GM19035 (cell line): ENCODE measurements around the gene ABCB7.
"Not testable (repeated sequence)": the region's sequence is repeated elsewhere in the genome, so short reads cannot be mapped to it uniquely, and the experiment has no call there.

Experiments used
- ATAC-seq: cut with Tn5 transposase; IDR thresholded peaks from one replicate; pipeline ENCODE4 v1.9.1; 2021; ENCODE audit not compliant: unreplicated experiment

Gene ABCB7

DNA sequence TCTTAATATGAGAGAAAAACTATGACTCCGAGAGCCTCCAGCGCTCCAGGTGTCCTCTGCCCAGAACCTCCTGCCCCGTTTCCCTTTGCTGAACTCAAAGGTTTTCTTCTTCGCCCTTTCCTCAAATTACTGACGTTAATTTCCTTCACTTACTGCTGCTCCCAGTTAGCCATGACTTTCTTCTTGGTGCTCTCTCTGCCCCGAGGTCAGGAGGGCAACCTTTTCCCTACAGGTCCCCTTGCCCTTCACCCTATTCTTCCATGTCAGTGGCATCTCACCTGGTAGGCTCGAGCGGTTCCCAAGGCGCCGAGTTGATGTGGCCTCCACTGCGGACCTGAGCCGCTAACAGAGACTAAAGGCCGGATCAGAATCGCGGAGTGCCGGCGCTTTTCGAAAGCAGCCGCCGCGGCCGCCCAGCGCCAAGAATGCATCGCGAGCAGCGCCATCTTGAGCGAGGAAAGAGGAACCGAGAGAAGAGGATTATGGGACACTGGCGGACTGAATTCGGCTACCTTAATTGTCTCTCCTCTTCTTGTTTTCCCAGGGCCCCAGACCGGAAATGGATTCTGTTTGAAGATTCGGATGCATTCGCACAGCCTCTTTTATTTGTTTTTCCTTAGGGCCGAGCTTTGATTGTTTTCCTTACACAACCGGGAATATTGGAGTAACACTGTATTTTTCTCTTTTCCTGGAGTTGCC, at the start of gene ABCB7:
ABCB7 (minus strand) TSS at position 457 of the 699 bp plus-strand sequence; CDS start at position 446, 11 bp downstream.
- peak; percentile 93 for ATAC-seq

DNA sequence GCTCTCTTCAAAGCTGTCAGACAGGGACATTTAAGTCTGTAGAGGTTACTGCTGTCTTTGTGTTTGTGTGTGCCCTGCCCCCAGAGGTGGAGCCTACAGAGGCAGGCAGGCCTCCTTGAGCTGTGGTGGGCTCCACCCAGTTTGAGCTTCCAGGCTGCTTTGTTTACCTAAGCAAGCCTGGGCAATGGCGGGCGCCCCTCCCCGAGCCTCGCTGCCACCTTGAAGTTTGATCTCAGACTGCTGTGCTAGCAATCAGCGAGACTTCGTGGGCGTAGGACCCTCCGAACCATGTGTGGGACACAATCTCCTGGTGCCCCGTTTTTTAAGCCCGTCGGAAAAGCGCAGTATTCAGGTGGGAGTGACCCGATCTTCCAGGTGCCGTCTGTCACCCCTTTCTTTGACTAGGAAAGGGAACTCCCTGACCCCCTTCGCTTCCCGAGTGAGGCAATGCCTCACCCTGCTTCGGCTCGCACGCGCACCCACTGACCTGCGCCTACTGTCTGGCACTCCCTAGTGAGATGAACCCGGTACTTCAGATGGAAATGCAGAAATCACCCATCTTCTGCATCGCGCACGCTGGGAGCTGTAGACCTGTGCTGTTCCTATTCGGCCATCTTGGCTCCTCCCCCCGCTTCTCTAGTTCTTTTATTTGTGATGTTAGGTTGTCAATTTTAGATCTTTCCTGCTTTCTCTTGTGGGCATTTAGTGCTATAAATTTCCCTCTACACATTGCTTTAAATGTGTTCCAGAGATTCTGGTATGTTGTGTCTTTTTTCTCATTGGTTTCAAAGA, 32.5 kb upstream of the ABCB7 start:
- ATAC-seq = not testable (repeated sequence)

DNA sequence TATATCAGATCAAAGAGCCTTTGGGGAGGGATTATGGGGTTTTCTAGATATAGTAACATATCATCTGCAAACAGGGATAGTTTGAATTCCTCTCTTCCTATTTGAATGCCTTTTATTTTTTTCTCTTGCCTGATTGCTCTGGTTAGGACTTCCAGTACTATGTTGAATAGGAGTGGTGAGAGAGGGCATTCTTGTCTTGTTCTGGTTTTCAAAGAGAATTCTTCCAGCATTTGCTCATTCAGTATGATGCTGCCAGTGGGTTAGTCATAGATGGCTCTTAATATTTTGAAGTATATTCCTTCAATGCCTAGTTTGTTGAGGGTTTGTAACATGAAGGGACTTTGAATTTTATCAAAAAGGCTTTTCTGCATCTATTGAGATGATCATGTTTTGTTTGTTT, 25.6 kb upstream of the ABCB7 start:
- no peak for ATAC-seq

DNA sequence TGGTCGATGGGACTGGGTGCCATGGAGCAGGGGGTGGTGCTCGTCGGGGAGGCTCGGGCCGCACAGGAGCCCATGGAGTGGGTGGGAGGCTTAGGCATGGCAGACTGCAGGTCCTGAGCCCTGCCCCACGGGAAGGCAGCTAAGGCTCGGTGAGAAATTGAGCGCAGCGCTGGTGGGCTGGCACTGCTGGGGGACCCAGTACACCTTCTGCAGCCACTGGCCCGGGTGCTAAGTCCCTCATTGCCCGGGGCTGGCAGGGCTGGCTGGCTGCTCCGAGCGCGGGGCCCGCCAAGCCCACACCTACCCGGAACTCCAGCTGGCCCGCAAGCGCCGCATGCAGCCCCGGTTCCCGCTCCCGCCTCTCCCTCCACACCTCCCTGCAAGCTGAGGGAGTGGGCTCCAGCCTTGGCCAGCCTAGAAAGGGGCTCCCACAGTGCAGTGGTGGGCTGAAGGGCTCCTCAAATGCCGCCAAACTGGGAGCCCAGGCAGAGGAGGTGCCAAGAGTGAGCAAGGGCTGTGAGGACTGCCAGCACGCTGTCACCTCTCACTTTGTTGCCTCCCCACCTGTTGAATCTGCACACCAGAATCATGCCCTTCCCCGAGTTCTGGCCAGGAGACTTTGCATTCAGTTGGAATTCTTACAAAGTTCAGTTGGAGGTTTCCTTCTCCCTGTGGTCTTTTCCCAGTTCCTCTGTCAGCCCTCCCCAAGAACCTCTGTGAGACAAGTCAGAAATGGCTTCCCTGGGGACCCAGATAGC, 23.6 kb upstream of the ABCB7 start:
- not testable (repeated sequence) for ATAC-seq

GRCh38 chrX:75172257-75172890, 16.3 kb upstream of the ABCB7 start:
- not testable (repeated sequence) for ATAC-seq

GRCh38 chrX:75158054-75158453, 2.0 kb upstream of the ABCB7 start:
- no peak for ATAC-seq

DNA sequence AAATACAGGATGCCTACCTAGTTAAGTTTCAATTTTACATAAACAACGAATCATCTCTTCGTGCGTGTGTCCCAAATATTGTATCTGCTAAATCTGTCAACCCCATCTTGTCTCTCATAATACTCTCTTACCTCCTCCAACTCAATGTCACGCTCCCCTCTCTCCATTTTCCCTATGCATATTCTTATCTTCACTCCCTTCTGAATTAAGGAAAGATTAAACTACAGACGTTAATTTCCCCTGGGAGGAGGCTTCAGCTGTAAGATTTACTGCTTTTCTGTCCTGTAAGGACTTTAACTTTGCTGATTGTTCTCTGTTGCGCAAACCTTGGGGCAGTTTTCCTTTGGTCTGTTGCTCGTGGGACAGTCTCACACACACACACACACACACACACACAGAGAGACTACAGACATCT, 455 bp upstream of the ABCB7 start:
- ATAC-seq = peak; percentile 34

GRCh38 chrX:75155447-75155826, 646 bp downstream of the ABCB7 start:
- ATAC-seq = peak; percentile 48

DNA sequence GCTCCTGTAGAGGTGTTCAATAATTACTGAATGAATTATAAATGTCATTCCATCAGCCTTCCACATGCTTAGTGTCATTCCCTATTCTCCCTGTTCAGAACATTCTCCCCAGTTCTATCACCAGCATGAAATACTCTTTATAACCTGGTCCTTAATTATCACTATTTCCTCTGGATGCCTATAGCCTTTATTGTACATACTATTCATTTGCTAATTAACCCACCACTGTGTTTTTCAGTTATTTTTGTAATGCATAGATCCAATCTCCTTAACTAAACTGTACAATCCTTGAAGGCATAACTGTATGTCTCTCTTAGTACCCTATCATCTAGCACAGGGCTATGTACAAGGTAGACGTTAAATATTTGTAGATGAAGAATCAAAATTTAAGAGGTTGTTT, 1.2 kb downstream of the ABCB7 start:
- no peak for ATAC-seq

DNA sequence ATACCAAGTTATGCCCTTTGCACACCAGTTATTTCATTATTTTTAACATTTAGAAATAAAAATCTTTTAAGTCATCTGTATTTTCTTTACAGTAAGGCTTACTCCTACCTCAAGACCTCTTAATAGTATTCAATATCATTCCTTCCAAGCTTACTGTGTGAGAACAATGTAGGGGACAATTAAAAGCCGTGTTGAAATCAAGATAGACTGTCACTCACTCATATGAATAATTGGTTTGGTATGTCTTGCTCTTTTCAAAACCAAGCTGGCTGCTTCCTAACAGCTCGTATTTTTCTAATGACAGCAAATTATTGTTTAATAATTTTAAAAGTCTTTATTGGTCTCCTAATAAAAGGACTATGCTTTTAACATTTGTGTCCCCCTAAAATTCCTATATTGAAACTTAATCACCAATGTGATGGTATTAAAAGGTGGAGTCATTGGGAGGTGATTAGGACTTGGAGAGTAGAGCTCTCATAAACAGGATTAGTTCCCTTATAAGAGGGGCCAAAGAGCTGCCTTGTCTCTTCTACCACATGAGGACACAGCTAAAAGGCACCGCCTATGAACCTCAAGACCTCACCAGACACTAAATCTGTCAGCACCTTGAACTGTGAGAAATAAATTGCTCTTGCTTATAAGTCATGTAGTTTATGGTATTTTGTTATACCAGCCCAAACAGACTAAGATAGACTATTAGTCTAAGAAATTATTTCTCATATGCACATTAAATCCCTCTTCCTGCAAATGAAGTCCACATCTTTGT, 4.1 kb downstream of the ABCB7 start:
- ATAC-seq = no peak

GRCh38 chrX:75149654-75150053, 6.4 kb downstream of the ABCB7 start:
- no peak for ATAC-seq

DNA sequence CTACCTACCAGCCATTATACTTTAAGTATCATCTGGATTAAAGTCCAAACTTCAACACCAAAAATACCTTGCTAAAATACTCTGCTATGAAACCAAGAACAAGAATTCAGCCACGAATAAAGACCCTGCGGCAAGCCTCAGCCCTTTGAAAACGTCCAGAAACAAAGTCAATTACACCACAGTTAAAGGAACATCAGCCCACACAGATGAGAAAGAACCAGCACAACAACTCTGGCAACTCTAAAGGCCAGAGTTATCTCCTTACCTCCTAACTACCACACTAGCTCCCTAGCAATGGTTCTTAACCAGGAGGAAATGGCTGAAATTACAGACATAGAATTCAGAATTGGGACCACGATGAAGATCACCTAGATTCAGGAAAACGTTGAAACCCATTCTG, 23.4 kb downstream of the ABCB7 start:
- ATAC-seq = no peak

GRCh38 chrX:75131973-75132627, 24.0 kb downstream of the ABCB7 start:
- no peak for ATAC-seq

- not testable (repeated sequence) for ATAC-seq
These were observed 27.0 kb downstream of the ABCB7 start for GRCh38 chrX:75129069-75129468.

GRCh38 chrX:75118296-75118695, 37.8 kb downstream of the ABCB7 start:
- ATAC-seq = no peak

GRCh38 chrX:75115707-75116413, 40.2 kb downstream of the ABCB7 start:
- ATAC-seq = no peak

DNA sequence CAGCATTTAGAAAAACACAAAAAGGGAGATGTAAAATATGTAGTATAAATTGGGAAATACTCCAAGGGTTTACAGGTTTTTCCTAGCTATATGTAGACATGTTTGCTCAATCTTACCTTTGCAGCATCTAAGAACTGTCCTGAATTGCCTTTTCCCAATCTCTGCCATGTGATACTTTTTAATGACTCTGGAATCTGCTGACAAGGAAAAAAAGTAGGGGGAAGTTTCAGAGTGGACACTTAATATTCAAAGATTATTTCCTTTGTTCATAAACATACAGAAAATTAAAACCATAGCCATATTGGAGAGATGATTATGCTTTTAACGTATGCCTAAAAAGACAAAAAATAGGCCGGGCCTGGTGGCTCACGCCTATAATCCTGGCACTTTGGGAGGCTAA, 41.4 kb downstream of the ABCB7 start:
- no peak for ATAC-seq

DNA sequence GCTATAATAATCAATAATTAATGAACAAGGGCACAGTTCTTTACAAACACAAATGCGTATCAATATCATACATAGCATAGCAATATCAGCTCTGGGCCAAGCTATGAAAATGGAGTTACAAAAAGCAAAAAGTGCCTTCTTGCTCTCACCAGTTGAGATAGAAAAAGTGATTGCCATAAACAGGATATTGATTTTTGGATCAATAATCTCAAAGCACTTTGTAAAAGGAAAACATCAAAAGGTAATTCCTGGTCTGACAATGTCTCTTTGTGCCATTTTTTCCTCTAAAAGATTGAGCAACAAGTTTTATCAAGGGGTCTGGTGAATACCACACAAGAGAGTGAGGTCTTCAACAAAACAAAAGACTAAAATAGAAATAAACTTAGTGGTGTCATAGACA, 42.4 kb downstream of the ABCB7 start:
- ATAC-seq = no peak

DNA sequence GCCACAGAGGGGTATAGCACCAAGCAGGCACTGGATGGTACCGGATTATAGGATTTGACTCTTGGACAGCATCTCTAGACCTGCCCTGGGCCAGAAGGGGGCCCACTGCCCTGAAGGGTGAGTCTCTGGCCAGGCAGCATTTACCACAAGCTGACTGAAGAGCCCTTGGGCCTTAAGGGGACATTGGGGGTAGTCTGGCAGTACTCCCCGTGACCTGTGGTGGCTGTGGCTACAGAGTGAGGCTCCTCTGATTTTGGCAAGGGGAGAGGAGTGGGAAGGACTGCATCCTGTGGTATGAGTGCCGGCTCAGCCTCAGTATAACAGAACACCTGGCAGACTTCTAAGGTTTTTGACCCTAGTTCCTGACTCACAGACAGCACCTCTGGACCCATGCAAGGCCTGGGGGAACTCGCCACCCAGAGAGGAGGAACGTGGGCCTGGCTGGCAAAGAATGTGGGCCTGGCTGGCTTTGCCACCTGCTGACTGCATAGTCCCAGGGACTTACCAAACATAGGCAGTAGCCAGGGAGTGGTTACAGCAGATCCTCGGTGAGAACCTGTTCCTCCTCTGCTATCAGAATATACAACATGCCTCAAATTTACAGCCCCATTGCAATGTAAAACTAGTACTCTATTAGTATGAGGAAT, 48.1 kb downstream of the ABCB7 start:
- no peak for ATAC-seq
